Measurements from ENCODE around the gene PPP2R5E. TPM values are rescaled to one million over a fixed set of nuclear protein-coding genes. Genes with fewer than 3 reads are reported as not detected.

PPP2R5E gene
- total RNA-seq, 2 donors from 2014 or later: 13.9 to 25.5 TPM

DNA sequence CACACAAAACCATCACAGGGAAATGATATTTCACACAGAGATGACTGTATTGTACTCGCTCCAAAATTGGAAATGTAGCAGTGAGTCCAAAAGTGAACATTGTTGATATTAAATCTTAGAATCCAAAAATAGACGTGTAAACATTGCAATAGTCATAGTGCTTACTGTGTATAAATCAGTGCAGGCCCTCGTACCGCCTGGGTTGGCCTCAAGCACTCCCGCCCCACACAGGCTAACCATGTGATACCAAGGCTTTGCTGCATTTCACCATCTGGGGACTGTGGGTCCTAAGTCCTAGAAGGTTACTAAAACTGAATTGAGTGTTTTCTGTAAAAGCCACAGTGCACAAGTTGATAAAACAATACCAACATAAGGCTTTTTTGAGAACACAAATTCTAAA, 107.3 kb downstream of the PPP2R5E start:
- peak; percentile 85 for ATAC-seq (ENCODE audit: insufficient number of reproducible peaks, low FRiP score, low read depth)
- DNase-seq (ENCODE audit: low spot score): peak; percentile 66
- Histone ChIP-seq H3K4me1 (ENCODE audit: control insufficient read depth in 1 of 2, low read depth in 2 of 2) (peaks cover 29 to 54% of the 10 kb centered on the region in 2 donors), H3K4me3 (peak overlapping the region; percentile 33), H3K36me3 (no peaks in the 10 kb centered on the region), H3K27me3 (replicated peaks; ENCODE audit: insufficient read depth) (no peaks in the 10 kb centered on the region), H3K9me3 (no peaks in the 10 kb centered on the region), H3K27ac (peak overlapping the region; percentile 62 to 68)
- TF ChIP-seq, protein P1, sequence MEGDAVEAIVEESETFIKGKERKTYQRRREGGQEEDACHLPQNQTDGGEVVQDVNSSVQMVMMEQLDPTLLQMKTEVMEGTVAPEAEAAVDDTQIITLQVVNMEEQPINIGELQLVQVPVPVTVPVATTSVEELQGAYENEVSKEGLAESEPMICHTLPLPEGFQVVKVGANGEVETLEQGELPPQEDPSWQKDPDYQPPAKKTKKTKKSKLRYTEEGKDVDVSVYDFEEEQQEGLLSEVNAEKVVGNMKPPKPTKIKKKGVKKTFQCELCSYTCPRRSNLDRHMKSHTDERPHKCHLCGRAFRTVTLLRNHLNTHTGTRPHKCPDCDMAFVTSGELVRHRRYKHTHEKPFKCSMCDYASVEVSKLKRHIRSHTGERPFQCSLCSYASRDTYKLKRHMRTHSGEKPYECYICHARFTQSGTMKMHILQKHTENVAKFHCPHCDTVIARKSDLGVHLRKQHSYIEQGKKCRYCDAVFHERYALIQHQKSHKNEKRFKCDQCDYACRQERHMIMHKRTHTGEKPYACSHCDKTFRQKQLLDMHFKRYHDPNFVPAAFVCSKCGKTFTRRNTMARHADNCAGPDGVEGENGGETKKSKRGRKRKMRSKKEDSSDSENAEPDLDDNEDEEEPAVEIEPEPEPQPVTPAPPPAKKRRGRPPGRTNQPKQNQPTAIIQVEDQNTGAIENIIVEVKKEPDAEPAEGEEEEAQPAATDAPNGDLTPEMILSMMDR (IDR thresholded peaks at IDR 0.05): no peak

DNA sequence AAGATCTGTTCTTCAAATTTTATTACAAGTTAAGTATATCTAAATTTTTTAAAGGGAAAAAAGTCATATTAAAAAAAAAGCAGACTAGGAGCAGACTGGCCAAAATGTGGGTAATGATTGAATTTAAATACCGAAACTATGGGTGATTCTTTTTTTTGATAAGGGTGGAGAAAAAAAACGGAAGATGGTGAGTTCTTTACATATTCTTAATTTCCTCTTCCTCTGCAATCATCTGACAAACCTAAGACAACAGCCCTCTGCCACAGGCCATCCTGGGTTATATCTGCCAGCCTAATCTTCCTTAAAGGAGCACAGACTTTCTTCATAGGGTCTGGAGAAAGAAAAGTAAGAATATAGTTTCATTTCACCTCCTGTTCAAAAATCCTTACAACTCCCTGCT, 108.0 kb downstream of the PPP2R5E start:
- DNase-seq (ENCODE audit: low spot score) (no peak), ATAC-seq (ENCODE audit: insufficient number of reproducible peaks, low FRiP score, low read depth) (no peak)
- TF ChIP-seq, protein P1 (IDR thresholded peaks at IDR 0.05): no peak
- H3K9me3 ChIP-seq: no peaks in the 10 kb centered on the region
- H3K27ac ChIP-seq: peak overlapping the region; percentile 62 to 68
- no peaks in the 10 kb centered on the region for H3K27me3 ChIP-seq (replicated peaks; ENCODE audit: insufficient read depth)
- H3K4me1 ChIP-seq (ENCODE audit: control insufficient read depth in 1 of 2, low read depth in 2 of 2): peaks cover 29 to 54% of the 10 kb centered on the region in 2 donors
- peak overlapping the region; percentile 33 for H3K4me3 ChIP-seq
- no peaks in the 10 kb centered on the region for H3K36me3 ChIP-seq

DNA sequence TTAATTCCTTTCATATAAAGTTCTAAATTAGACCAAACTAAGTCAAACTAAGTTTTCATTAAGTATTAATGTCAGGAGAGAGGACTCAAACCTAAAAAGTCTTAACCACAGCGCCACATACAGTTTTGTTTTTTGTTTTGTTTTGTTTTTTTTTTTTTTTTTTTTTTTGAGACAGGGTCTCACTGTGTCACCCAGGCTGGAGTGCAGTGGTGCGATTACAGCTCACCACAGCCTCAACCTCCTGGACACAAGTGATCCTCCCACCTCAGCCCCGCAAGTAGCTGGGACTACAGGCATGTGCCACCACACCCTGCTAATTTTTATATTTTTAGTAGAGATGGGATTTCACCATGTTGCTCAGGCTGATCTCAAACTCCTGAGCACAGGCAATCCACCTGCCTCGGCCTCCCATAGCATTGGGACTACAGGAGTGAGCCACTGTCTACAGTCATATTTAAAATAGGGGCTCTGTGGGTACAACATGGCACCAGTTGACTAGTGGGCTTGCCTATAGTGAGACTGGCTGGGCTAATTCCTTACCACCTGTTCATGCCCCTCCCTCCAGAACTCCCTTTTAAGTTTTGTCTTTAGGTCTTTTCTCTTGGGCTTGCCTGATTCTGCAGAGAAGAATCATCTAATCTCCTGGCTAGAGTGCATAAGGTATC, 110.2 kb downstream of the PPP2R5E start:
- DNase-seq (ENCODE audit: low spot score) (no peak), ATAC-seq (ENCODE audit: insufficient number of reproducible peaks, low FRiP score, low read depth) (no peak)
- Histone ChIP-seq H3K36me3 (no peaks in the 10 kb centered on the region), H3K4me1 (ENCODE audit: control insufficient read depth in 1 of 2, low read depth in 2 of 2) (peaks cover 29 to 50% of the 10 kb centered on the region in 2 donors), H3K4me3 (no peak overlapping the region), H3K27me3 (replicated peaks; ENCODE audit: insufficient read depth) (no peaks in the 10 kb centered on the region), H3K27ac (no peak overlapping the region), H3K9me3 (no peaks in the 10 kb centered on the region)
- TF ChIP-seq, protein P1 (IDR thresholded peaks at IDR 0.05): no peak

DNA sequence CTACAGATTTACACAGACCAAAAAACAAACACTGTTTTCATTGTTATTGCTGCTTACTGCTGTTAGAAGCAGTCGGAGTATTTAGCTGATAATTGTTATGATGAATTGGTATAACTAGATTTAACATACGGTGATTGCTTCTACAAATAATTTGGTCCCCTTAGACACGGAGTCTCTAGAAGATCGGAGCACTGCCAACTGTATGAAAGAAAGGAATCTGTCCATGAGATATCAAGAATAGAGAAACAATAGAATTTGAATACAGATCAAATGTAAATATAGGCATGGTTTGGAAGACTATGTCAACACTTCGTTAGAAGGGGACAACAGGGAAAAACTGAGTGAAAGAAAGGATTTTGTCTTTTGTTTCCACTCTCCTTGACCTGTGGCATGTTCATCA, 110.9 kb downstream of the PPP2R5E start:
- TF ChIP-seq, protein P1 (IDR thresholded peaks at IDR 0.05): no peak

DNA sequence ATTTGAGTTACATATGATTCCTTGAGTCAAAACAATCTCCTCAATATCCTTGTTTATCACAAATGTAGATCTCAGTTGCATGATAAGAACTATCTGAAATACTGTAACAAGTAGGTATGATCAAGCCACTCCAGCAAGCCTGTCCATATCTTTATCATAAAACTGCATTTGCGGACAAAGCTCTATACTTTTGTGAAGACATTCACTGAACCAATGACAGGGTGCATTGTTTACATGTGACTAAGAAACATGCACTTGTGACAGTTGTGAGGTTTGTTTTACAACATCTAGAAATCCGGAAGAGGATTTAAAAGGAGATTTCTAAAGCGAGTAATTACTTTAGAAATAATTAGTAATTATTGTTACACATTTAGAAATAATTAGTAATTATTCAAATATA, 111.7 kb downstream of the PPP2R5E start:
- Histone ChIP-seq H3K4me1 (ENCODE audit: control insufficient read depth in 1 of 2, low read depth in 2 of 2) (peaks cover 15 to 34% of the 10 kb centered on the region in 2 donors), H3K9me3 (no peaks in the 10 kb centered on the region), H3K4me3 (no peak overlapping the region), H3K27ac (no peak overlapping the region), H3K27me3 (replicated peaks; ENCODE audit: insufficient read depth) (no peaks in the 10 kb centered on the region), H3K36me3 (no peaks in the 10 kb centered on the region)
- ATAC-seq (ENCODE audit: insufficient number of reproducible peaks, low FRiP score, low read depth) (no peak), DNase-seq (ENCODE audit: low spot score) (no peak)
- TF ChIP-seq, protein P1 (IDR thresholded peaks at IDR 0.05): no peak

More for the DNA sequence above, 110.9 kb downstream of the PPP2R5E start:
- Histone ChIP-seq H3K27ac (no peak overlapping the region), H3K9me3 (no peaks in the 10 kb centered on the region), H3K4me1 (ENCODE audit: control insufficient read depth in 1 of 2, low read depth in 2 of 2) (peaks cover 23 to 42% of the 10 kb centered on the region in 2 donors), H3K27me3 (replicated peaks; ENCODE audit: insufficient read depth) (no peaks in the 10 kb centered on the region), H3K36me3 (no peaks in the 10 kb centered on the region), H3K4me3 (no peak overlapping the region)
- ATAC-seq (ENCODE audit: insufficient number of reproducible peaks, low FRiP score, low read depth): no peak
- DNase-seq (ENCODE audit: low spot score): no peak

Data from thoracic aorta (tissue), 2 donors.